Dermis microvascular lymphatic vessel endothelial cell (primary cell): ENCODE data around the gene UGT1A1. TPM values are rescaled to one million over a fixed set of nuclear protein-coding genes. Genes with fewer than 3 reads are reported as not detected.
"Not testable (repeated sequence)": the region's sequence is repeated elsewhere in the genome, so short reads cannot be mapped to it uniquely, and the experiment has no call there.

Experiments
- DNase-seq, 2 donors: peaks; one replicate each; pipeline versions ENCODE4 v3.0.0 to v3.0.0-alpha.2; 2010; ENCODE audit warnings: low read depth in 2 of 2
- total RNA-seq: library from RNA; depleted of rRNA; stranded (reverse); fragments of >200 nt; gene quantifications from 2 replicates; pipeline ENCODE4 v1.2.1, GENCODE V29; 2014

UGT1A1 gene
- total RNA-seq, result not detected in 2 replicates

DNA sequence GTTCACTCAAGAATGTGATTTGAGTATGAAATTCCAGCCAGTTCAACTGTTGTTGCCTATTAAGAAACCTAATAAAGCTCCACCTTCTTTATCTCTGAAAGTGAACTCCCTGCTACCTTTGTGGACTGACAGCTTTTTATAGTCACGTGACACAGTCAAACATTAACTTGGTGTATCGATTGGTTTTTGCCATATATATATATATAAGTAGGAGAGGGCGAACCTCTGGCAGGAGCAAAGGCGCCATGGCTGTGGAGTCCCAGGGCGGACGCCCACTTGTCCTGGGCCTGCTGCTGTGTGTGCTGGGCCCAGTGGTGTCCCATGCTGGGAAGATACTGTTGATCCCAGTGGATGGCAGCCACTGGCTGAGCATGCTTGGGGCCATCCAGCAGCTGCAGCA is at the start of gene UGT1A1:
UGT1A1 (plus strand) TSS at position 228 of the 400 bp plus-strand sequence; CDS start at position 246, 18 bp downstream.
- no peak for DNase-seq

DNA sequence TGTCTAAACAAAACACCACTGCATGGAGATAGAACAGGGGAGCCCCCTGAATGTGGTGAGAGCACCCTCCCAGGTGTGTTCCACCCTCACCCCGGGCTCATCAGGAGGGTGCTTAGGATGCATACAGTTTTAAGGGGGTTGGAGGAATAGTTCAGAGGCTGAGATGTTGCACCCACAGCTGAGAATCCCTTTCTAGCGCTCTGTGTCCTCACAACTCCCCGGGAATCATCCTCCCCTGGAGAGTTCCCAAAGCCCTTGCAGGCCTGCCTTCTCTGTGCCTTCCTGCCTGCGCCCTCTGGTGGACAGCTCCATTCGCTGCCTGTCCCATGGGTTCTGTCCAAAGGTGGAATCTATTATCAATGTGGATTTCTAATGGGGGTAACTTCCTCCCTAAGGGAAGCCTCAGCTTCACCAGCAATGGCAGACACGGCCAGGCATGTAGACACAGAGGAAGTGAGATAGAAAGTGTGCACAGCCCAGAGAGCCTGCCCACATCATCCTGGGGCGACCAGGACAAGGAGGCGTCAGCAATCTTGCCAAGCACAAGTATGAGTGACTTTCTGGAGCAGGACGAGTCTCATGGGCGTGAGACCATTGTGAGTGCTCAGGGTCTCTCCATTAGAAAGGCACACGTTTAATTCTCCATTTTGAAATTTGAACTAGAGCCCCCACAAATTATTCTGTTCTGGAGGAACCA is 48.6 kb upstream of the UGT1A1 start:
- DNase-seq, result peak; percentile 54 to 70

DNA sequence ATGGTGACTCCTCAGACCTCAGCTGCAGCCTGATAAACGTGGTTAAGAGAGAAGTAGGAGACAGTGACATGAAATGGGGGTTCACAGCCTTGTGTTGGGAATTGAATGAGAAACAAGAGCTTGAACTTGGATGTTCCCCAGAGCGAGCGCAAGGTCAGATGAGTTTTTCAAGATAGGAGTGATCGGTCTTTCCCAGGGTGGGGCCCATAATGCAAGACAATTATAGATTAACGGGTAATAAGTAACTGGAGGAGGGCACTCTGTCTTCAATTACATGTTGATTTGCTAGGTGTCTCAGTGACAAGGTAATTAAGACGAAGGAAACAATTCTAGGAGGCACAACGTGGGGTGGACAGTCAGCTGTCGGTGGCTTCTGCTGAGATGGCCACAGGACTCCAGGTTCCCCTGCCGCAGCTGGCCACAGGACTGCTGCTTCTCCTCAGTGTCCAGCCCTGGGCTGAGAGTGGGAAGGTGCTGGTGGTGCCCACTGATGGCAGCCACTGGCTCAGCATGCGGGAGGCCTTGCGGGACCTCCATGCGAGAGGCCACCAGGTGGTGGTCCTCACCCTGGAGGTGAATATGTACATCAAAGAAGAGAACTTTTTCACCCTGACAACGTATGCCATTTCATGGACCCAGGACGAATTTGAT is 47.3 kb upstream of the UGT1A1 start, which contains the start of gene UGT1A5:
UGT1A5 (plus strand) TSS at position 297 of the 651 bp plus-strand sequence; CDS start at position 382, 85 bp downstream.
- no peak for DNase-seq

DNA sequence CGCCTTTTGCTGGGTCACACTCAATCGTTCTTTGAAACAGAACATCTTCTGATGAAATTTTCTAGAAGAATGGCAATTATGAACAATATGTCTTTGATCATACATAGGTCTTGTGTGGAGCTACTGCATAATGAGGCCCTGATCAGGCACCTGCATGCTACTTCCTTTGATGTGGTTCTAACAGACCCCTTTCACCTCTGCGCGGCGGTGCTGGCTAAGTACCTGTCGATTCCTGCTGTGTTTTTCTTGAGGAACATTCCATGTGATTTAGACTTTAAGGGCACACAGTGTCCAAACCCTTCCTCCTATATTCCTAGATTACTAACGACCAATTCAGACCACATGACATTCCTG is 46.8 kb upstream of the UGT1A1 start:
- DNase-seq, result no peak

DNA sequence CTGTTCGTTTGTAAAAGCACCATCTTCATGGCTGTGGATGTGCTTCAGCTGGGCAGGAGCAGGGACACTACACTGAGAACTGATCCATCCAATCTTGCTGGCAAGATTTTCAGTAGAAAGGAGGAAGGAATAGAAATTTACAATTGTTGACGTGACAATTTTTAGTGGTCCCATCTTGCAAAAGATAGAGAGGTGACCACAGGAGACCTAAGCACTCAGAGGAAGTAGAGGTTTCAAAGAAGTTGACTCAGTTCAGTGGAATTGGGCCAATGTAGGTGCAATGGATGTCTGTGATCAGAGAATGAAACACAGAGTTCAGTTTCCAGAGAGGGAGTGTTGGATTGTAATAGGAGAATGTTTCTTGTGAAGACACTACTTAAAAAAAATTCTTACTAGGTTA is 45.9 kb upstream of the UGT1A1 start:
- DNase-seq, result no peak

DNA sequence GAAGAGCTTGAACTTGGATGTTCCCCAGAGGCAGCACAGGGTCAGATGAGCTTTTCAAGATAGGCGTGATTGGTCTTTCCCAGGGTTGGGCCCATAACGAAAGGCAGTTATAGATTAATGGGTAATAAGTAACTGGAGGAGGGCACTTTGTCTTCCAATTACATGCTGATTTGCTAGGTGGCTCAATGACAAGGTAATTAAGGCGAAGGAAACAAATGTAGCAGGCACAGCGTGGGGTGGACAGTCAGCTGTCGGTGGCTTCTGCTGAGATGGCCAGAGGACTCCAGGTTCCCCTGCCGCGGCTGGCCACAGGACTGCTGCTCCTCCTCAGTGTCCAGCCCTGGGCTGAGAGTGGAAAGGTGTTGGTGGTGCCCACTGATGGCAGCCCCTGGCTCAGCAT is 41.5 kb upstream of the UGT1A1 start, which contains the start of gene UGT1A4:
UGT1A4 (plus strand) TSS at position 185 of the 400 bp plus-strand sequence; CDS start at position 270, 85 bp downstream.
- DNase-seq, result no peak

DNA sequence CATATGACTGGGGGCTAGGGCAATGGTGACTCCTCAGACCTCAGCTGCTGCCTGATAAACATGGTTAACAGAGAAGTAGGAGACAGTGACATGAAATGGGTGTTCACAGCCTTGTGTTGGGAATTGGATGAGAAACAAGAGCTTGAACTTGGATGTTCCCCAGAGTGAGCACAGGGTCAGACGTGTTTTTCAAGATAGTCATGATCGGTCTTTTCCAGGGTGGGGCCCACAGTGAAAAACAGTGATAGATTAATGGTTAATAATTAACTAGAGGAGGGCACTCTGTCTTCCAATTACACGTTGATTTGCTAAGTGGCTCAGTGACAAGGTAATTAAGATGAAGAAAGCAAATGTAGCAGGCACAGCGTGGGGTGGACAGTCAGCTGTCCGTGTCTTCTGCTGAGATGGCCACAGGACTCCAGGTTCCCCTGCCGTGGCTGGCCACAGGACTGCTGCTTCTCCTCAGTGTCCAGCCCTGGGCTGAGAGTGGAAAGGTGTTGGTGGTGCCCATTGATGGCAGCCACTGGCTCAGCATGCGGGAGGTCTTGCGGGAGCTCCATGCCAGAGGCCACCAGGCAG is 31.3 kb upstream of the UGT1A1 start, which contains the start of gene UGT1A3:
UGT1A3 (plus strand) TSS at position 320 of the 579 bp plus-strand sequence; CDS start at position 405, 85 bp downstream.
- DNase-seq, result no peak

DNA sequence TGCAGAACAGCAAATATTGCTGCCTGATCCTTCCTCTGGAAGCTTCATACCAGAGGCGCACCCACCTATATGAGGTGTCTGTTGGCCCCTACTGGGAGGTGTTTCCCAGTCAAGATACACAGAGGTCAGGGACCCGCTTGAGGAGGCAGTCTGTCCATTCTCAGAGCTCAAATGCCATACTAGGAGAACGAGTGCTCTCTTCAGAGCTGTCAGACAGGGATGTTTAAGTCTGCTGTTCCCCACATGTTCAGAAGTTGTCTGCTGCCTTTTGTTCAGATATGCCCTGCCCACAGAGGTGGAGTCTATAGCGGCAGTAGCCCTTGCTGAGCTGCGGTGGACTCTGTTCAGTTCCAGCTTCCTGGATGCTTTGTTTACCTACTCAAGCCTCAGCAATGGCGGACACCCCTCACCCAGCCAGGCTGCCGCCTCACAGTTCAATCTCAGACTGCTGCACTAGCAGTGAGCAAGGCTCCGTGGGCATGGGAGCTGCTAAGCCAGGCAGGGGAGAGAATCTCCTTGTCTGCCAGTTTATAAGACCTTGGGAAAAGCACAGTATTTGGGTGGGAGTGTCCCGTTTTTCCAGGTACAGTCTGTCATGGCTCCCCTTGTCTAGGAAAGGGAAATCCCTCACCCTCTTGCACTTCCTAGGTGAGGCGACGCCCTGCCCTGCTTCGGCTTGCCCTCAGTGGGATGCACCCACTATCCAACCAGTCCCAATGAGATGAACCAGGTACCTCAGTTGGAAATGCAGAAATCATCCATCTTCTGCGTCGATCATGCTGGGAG is 23.0 kb upstream of the UGT1A1 start:
- not testable (repeated sequence) for DNase-seq

DNA sequence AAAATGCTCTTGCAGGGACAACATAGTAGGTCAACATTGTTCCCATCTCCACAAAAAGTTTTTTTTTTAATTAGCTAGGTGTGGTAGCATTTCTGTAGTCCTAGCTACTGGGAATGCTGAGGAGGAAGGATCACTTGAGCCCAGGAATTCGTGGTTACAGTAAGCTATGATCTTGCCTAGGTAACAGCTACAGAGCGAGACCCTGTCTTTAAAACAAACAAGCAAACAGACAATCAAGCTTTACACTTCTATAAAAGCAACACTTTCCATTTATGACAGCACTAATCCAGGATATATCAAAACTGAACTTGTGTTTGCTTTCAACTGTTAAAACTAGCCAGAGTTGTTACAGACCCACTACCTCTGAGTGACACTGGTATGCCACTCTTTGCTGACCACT is 19.2 kb upstream of the UGT1A1 start:
- DNase-seq, result no peak

DNA sequence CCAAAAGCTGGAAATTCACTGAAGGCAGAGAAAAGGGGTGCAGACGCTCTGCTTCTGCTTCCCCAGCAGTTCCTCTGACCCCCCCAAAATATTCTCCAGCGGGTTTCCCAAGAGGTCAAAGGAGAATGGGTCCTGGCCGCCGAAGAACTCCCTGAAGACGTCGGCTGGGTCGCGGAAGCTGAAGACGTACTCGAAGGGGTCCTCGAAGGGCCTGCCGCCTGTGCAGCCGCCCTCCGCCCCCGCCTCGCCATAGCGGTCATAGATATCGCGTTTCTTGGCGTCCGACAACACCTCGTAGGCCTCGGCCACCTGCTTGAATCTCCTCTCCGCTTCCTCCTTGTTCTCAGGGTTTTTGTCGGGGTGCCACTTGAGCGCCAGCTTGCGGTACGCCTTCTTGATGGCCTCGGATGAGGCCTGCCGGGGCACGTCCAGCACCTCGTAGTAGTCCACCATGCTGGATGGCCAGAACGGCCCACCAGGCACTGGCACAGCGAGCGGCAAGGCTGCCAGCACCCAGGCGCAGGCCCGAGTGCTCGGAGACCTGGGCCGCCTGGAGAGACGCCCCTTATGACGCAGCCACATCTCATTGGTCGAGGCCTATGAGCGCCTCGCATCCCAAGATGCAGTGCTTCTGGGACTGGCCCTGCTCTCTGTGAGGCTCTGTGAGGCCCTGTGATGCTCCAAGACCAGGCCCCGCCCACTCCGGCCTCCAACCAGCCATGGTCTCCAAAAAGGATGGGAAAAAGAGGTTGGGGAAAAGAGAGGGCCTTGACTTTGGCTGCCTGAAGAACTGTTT is 16.4 kb upstream of the UGT1A1 start:
- DNase-seq, result no peak

DNA sequence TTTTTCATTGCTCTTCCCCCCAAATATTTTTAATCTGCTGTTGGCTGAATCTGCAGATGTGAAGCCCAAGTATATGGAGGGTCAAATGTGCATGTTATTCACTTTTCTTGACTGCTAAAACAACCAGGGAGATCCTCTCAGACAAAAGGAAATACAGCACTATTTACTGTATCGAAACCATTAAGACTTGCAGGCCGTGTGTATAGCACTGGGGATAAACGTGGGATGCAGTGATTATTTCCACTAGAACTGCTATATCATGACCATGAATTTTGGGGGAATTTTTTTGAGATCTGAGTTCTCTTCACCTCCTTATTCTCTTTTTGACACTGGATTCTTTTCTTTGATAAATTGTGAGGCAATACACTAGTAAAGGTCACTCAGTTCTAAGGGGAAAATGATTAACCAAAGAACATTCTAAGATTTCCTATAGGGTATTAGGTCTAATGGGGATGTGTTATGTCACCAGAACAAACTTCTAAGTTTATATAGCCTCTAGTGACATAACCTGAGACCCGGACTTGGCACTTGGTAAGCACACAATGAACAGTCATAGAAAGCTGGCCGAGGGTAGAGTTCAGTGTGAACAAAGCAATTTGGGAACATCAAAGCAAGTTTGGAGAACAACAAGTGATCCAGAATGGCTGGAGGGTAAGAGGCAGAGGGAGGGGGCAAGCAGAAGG is 14.9 kb upstream of the UGT1A1 start:
- DNase-seq, result no peak

DNA sequence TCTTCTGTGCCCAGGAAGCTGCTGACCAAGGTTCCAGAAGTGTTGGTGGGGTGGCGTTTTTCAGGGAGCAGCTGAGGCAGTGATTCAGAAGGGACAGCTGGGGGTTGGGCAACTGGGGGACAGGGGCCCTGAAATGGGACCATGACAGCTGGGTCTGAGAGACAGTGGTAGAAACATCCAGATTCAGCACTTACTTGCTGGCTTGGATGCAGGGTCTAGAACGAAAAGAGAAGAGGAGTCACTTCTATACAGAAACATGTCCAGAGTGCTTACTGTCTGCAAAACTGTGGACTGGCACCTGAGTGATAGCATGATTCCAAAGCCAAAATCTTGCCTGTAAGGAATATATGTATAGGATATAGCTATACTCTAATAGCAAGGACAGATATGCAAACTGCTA is 14.2 kb upstream of the UGT1A1 start:
- not testable (repeated sequence) for DNase-seq

DNA sequence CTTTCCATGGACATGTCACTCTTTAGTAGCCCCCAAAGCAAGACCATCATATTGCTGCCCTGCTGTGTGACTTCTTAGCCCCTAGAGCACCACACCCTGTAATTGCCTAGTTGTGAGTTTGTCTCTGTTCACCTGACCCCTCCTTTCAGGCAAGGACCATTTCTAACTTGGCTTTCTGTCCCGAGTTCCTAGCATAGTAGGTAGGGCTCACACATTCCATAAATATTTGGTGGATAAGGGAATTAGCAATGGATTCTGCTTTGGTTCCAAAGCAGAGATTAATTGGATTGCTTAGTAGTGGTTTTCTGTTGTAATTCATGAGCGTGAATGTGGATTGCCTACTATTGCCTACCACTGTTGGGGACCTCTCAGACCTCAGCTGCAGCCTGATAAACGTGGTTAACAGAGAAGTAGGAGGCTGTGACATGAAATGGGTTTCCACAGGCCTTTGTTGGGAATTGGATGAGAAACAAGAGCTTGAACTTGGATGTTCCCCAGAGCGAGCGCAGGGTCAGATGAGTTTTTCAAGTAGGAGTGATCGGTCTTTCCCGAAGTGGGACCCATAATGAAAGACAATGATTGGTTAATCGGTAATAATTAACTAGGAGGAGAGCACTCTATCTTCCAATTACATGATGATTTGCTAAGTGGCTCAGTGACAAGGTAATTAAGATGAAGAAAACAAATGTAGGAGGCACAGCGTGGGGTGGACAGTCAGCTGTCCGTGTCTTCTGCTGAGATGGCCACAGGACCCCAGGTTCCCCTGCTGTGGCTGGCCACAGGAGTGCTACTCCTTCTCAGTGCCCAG is 13.4 kb upstream of the UGT1A1 start:
- DNase-seq, result no peak

DNA sequence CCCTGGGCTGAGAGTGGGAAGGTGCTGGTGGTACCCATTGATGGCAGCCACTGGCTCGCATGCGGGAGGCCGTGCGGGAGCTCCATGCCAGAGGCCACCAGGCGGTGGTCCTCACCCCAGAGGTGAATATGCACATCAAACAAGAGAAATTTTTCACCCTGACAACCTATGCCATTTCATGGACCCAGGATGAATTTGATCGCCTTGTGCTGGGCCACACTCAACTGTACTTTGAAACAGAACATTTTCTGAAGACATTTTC is 12.9 kb upstream of the UGT1A1 start:
- no peak for DNase-seq

DNA sequence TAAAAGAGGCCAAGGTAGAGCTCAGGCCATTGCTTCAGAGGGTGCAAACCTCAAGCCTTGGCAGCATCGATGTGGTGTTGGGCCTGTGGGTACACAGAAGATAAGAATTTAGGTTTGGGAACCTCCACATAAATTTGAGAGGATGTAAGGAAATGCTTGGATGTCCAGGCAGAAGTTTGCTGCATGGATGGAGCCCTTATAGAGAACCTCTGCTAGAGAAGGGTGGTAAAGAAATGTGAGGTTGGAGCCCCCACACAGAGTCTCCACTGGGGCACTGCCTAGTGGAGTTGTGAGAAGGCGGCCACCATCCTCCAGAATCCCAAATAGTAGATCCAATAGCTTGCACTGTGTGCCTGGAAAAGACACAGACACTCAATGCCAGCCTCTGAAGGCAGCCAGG is 9.4 kb upstream of the UGT1A1 start:
- not testable (repeated sequence) for DNase-seq

DNA sequence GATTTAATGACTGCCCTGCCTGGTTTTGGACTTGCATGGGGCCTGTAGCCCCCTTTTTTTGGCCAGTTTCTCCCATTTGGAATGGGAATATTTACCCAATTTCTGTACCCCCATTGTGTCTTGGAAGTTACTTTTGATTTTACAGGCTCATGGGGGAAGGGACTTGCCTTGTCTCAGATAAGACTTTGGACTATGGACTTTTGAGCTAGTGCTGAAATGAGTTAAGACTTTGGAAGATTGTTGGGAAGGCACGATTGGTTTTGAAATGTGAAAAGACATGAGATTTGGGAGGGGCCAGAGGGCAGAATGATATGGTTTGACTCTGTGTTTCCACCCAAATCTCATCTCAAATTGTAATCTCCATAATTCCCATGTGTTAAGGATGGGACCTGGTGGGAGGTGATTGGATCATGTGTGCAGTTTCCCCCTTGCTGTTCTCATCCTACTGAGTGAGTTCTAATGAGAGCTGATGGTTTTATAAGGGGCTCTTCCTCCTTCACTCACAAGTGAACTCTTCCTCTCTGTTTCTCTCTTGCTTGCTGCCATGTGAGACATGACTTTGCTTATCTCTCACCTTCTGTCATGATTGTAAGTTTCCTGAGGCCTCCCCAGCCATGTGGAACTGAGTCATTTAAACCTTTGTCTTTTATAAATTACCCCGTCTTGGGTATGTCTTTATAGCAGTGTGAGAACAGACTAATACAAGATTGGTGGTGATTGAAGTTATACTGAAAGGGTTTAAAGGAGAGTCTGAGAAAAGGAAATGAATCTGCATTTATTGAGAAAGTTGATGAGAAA is 8.7 kb upstream of the UGT1A1 start:
- not testable (repeated sequence) for DNase-seq

DNA sequence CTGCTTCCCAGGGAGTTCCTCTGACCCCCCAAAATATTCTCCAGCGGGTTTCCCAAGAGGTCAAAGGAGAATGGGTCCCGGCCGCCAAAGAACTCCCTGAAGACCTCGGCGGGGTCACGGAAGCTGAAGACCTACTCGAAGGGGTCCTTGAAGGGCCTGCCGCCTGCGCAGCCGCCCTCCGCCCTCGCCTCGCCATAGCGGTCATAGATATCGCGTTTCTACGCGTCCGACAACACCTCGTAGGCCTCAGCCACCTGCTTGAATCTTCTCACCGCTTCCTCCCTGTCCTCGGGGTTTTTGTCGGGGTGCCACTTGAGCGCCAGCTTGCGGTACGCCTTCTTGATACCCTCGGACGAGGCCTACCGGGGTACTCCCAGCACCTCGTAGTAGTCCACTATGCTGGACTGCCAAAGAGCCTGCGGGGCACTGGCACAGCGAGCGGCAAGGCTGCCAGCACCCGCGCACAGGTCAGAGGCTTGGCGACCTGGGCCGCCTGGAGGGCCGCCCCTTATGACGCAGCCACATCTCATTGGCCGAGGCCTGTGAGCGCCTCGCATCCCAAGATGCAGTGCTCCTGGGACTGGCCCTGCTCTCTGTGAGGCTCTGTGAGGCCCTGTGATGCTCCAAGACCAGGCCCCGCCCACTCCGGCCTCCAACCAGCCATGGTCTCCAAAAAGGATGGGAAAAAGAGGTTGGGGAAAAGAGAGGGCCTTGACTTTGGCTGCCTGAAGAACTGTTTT is 5.0 kb upstream of the UGT1A1 start:
- DNase-seq, result no peak

DNA sequence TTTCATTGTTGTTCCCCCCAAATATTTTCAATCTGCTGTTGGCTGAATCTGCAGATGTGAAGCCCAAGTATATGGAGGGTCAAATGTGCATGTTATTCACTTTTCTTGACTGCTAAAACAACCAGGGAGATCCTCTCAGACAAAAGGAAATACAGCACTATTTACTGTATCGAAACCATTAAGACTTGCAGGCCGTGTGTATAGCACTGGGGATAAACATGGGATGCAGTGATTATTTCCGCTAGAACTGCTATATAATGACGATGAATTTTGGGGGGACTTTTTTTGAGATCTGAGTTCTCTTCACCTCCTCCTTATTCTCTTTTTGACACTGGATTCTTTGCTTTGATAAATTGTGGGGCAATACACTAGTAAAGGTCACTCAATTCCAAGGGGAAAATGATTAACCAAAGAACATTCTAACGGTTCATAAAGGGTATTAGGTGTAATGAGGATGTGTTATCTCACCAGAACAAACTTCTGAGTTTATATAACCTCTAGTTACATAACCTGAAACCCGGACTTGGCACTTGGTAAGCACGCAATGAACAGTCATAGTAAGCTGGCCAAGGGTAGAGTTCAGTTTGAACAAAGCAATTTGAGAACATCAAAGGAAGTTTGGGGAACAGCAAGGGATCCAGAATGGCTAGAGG is 3.5 kb upstream of the UGT1A1 start:
- no peak for DNase-seq
